ENCODE data around the gene ADCY6.

ADCY6 gene

GRCh38 chr12:48782457-48783395 is 6.2 kb downstream of the ADCY6 start:
- DNase-seq = no peak

- DNase-seq = no peak
Observed at GRCh38 chr12:48781750-48782456, 7.0 kb downstream of the ADCY6 start.

- no peak for DNase-seq
Observed at GRCh38 chr12:48780381-48781025, 8.4 kb downstream of the ADCY6 start.

GRCh38 chr12:48779869-48780268 is 9.0 kb downstream of the ADCY6 start:
- DNase-seq = peak; percentile 62

GRCh38 chr12:48777501-48778400 is 11.1 kb downstream of the ADCY6 start:
- DNase-seq = no peak

- DNase-seq = no peak
Observed at GRCh38 chr12:48776956-48777355, 11.9 kb downstream of the ADCY6 start.

- DNase-seq = no peak
Observed at GRCh38 chr12:48775991-48776649, 12.8 kb downstream of the ADCY6 start.

- DNase-seq = no peak
Observed at GRCh38 chr12:48775299-48775698, 13.6 kb downstream of the ADCY6 start.

- DNase-seq = no peak
Observed at GRCh38 chr12:48774516-48774915, 14.4 kb downstream of the ADCY6 start.

GRCh38 chr12:48773686-48774085 is 15.2 kb downstream of the ADCY6 start:
- no peak for DNase-seq

- no peak for DNase-seq
Observed at GRCh38 chr12:48771588-48772112, 17.2 kb downstream of the ADCY6 start.

- no peak for DNase-seq
Observed at GRCh38 chr12:48770756-48771155, 18.1 kb downstream of the ADCY6 start.

GRCh38 chr12:48768736-48769135 is 20.2 kb downstream of the ADCY6 start:
- DNase-seq = no peak

- DNase-seq = no peak
Observed at GRCh38 chr12:48768147-48768546, 20.7 kb downstream of the ADCY6 start.

- DNase-seq = no peak
Observed at GRCh38 chr12:48767521-48767920, 21.4 kb downstream of the ADCY6 start.

GRCh38 chr12:48767047-48767446 is 21.8 kb downstream of the ADCY6 start:
- DNase-seq = no peak

- no peak for DNase-seq
Observed at GRCh38 chr12:48765753-48766162, 23.1 kb downstream of the ADCY6 start.

GRCh38 chr12:48764521-48764920 is 24.4 kb downstream of the ADCY6 start:
- no peak for DNase-seq

GRCh38 chr12:48758737-48759136 is 30.2 kb downstream of the ADCY6 start:
- no peak for DNase-seq

- no peak for DNase-seq
Observed at GRCh38 chr12:48758186-48758585, 30.7 kb downstream of the ADCY6 start.

- no peak for DNase-seq
Observed at GRCh38 chr12:48750769-48751356, 38.0 kb downstream of the ADCY6 start.
